Endometrial microvascular endothelial cells (primary cell): ENCODE data around the gene METAP1D. TPM values are rescaled to one million over a fixed set of nuclear protein-coding genes. Genes with fewer than 3 reads are reported as not detected.
"Not testable (repeated sequence)": the region's sequence is repeated elsewhere in the genome, so short reads cannot be mapped to it uniquely, and the experiment has no call there.

ENCODE experiments used
- in situ Hi-C: cut with HindIII; loops from 2 replicates; pipeline ENCODE4 v1.10.0; 2017; ENCODE audit warnings: low sequenced_read_pairs, low pct_unique_long_range_greater_than_20kb; ENCODE audit errors: inconsistent ontology term
- total RNA-seq: library from RNA; depleted of rRNA; stranded (reverse); fragments of >200 nt; gene quantifications from one replicate; pipeline ENCODE4 v1.2.3, GENCODE V29; 2015; ENCODE audit errors: inconsistent ontology term

Gene METAP1D
- total RNA-seq, 1 donor from 2014 or later = 3.4 TPM

DNA sequence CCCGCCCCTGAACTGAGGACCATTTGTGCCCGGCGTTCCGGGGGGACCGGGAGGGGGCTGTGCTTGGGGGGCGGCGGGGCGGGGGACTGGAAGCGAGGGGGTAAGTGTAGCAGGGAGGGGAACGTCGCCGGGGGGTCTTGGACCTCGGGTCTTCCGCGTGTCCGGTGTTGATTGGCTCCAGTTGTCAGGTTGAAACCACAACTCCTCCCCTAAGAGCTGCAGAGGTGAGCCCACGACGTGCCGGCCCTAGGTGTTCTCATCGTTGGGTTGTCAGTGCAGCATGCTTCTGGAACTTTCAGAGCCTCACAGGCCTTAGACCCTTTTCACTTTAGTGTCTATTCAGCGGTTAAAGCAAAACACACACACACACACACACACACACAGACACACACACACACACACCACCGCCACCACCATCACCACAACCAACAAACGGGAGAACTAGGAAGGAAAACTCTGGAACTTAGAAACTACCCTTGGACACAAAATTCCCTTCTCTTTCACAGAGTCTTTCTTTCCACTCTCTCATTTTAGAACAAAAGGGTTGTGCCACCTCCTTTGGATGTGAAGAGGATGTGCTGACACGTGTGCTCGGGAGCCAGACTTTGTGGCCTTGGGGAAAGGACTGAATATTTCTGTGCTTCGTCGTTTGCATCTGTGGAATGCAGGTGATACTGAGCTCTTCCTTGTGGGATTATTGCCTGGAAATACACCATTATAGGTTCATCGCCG, 109.7 kb downstream of the METAP1D start:
- in situ Hi-C loops = no loop called here

GRCh38 chr2:172109988-172110811, 110.4 kb downstream of the METAP1D start:
- in situ Hi-C loops = no loop called here

GRCh38 chr2:172113617-172114016, 113.9 kb downstream of the METAP1D start:
- in situ Hi-C loops = no loop called here

GRCh38 chr2:172114176-172114575, 114.4 kb downstream of the METAP1D start:
- in situ Hi-C loops = not testable (repeated sequence)

GRCh38 chr2:172114579-172114978, 114.8 kb downstream of the METAP1D start:
- in situ Hi-C loops = no loop called here

DNA sequence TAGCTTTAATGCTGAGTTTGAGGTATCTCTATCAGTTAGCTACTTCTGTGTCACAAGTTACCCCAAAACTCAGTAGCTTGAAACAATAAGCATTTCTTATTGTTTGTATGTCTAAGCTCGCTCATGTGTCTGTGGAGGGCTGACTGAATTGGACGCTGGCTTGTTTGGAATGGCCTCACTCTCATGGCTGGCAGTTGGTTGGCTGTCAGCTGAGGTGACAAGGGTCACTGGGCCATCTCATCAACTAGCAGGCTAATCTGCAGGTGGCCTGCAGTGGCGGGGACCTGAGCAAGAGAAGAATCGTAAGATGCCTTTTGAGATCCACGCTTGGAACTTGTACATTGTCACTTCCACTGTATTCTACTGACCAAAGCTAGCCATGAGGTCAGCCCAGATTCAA, 116.4 kb downstream of the METAP1D start:
- in situ Hi-C loops = no loop called here

- in situ Hi-C loops = no loop called here
These were observed 119.3 kb downstream of the METAP1D start for GRCh38 chr2:172119089-172119488.

- in situ Hi-C loops = no loop called here
These were observed 120.4 kb downstream of the METAP1D start for GRCh38 chr2:172120118-172120517.

DNA sequence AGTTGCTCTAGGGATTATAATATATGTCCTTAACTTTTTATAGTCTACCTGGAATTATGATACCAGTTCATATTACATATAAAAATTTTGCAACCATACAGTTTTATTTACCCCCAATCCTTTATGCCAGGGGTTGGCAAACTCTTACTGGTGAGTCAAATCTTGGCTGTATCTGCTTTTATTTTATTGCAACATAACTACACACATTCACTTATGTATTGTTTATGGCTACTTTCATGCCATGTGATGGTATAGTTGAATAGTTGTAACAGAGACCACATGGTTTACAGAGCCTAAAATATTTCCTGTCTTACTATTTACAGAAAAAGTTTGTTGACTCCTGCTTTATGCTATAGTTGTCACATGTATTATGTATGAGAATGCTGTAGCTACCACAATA, 128.7 kb downstream of the METAP1D start:
- in situ Hi-C loops = no loop called here

DNA sequence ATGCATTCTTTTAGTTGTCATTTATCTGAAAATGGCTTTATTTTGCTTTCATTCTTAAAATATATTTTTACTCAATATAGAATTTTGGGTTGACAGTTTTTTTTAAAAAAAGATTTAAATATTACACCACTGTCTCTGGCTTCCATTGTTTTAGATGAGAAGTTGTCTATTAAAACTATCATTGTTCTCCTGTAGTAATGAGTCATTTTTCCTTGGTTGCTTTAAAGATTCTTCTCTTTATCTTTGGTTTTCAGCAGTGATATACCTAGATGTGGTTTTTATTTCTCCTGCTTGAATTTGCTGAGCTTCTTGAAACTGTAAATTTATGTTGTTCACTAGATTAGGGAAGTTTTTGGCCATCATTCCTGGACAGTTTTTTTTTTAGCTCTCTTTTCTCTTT, 129.7 kb downstream of the METAP1D start:
- in situ Hi-C loops = no loop called here

Other genes starting within 250 kb of the METAP1D start
- 26.5 TPM for gene SLC25A12, start 105.7 kb upstream of the METAP1D start, total RNA-seq
- gene HAT1, start 77.5 kb upstream of the METAP1D start, total RNA-seq = 60.4 TPM
- gene DLX1, start 85.6 kb downstream of the METAP1D start, total RNA-seq = not detected
- not detected for gene DLX2, start 102.9 kb downstream of the METAP1D start, total RNA-seq